ENCODE results near the gene COIL.

GRCh38 chr17:56909742-56910508 lies 50.9 kb downstream of the COIL start:
- TF ChIP-seq EZH2 (IDR thresholded peaks at IDR 0.05; ENCODE audit: low read length, missing control alignments) (no peak), CTCF (conservative IDR thresholded peaks at IDR 0.05 in 1 of 2, IDR thresholded peaks at IDR 0.05 in 1 of 2; ENCODE audit: low read depth in 1 of 2, low read length in 2 of 2) (no peak)
